HPDE6-E6E7 (cell line): Measurements from ENCODE around the gene OTOP1.
"Not testable (repeated sequence)": the region's sequence is repeated elsewhere in the genome, so short reads cannot be mapped to it uniquely, and the experiment has no call there.

Source experiments
- DNase-seq: peaks from one replicate; pipeline ENCODE4 v3.0.0; 2011; ENCODE audit warnings: missing footprints; ENCODE audit errors: extremely low spot score

OTOP1 gene, protein sequence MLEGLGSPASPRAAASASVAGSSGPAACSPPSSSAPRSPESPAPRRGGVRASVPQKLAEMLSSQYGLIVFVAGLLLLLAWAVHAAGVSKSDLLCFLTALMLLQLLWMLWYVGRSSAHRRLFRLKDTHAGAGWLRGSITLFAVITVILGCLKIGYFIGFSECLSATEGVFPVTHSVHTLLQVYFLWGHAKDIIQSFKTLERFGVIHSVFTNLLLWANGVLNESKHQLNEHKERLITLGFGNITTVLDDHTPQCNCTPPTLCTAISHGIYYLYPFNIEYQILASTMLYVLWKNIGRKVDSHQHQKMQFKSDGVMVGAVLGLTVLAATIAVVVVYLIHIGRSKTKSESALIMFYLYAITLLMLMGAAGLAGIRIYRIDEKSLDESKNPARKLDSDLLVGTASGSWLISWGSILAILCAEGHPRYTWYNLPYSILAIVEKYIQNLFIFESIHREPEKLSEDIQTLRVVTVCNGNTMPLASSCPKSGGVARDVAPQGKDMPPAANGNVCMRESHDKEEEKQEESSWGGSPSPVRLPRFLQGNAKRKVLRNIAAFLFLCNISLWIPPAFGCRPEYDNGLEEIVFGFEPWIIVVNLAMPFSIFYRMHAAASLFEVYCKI

DNA sequence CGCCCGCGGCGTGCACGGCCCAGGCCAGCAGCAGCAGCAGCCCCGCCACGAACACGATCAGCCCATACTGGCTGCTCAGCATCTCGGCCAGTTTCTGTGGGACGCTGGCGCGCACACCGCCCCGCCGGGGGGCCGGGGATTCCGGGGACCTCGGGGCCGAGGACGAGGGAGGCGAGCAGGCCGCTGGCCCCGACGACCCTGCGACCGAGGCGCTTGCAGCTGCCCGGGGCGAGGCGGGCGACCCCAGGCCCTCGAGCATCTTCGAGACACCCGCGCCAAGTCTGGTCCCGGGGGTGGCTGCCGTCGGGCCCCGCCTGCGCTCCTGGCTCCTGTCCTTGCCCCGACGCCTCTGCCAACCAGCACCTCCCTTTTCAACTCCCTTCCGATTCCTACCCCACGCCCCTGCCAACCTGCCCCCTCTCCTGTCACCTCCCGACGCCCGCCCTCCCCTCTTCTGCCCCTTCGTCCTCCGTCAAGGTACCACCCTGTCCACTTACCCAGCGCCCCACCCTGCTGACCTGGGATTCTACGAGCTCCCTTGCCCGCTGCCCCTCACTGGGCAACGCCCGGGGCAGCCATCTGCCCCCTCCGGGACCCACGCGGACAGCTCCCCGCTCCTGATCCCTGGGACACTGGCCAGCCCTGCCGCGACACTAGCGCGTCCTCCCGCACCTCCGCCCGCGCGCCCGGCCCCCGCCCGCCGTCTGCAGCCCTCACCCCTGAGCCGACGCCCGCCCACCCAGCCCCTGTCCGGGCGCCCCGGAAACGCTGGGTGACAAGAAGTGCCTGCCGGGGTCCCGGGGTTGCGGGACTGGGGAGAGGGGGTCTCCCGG, at the start of gene OTOP1:
TSS of gene OTOP1 (minus strand) at position 324 of the 833 bp plus-strand sequence. CDS start at position 259, 65 bp downstream.
- no peak for DNase-seq

DNA sequence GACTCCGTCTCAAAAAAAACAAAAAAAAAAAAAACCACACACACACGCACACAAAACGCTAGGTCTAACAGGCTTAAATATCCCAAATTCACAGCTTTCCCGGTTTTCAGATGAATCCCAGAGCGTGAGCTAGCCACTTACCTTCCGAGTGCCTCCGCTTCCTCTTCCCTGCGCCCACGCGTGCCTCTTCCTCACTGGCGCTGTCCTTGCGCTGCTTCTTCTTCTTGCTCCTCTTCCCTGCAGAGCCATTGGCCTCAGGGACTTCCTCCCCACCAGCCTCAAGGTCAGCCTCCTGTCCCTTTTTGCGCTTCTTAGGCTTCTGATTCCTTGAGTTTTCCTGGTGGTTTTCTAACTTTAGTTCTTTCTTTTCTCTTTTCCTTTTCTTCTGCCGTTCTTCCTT, 47.5 kb upstream of the OTOP1 start:
- DNase-seq: no peak

DNA sequence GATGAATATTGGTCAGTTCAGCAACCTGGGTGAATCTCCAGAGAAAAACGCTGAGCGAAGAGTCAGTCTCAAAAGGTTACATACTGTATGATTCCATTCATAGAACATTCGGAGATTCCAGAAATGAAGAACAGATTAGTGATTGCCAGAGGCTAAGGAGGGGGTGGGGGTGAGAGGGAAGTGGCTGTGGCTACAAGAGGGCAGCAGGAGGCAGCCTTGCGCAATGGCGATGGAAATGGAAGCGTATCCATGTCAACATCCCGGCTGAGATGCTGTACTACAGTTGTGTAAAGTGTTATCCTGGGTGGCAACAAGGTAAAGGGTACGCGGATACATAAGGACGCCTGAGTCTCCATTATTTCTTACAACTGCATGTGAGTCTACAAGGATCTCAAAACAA, 45.2 kb upstream of the OTOP1 start:
- no peak for DNase-seq

DNA sequence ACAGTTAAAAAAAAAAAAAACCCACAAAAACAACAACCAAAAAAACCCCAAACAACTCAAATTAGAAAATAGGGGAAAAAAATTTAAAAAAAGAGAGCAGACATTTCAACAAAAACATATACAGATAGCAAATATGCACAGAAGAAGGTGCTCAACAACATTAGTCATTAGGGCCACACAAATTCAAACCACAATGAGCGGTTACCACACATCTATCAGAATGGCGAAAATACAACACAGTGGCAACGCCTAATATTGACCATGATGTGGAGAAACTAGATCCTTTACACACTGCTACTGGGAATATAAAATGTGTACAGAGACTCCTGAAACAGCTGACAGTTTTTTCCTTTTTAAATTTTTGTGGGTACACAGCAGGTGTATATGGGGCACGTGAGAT, 43.8 kb upstream of the OTOP1 start:
- DNase-seq: no peak

DNA sequence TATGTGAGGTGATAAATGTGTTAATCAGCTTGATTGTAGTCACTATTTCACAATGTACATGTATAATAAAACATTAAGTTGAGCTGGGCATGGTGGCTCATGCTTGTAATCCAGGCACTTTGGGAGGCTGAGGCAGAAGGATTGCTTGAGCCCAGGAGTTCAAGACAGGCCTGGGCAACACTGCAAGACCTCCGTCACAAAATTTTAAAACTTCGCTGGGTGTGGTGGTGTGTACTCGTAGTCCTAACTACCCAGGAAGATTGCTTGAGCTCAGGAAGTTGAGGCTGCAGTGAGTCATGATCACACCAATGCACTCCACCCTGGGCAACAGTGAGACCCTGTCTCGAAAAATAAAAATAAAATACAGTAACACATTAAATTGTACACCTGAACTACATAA, 43.1 kb upstream of the OTOP1 start:
- DNase-seq: no peak

DNA sequence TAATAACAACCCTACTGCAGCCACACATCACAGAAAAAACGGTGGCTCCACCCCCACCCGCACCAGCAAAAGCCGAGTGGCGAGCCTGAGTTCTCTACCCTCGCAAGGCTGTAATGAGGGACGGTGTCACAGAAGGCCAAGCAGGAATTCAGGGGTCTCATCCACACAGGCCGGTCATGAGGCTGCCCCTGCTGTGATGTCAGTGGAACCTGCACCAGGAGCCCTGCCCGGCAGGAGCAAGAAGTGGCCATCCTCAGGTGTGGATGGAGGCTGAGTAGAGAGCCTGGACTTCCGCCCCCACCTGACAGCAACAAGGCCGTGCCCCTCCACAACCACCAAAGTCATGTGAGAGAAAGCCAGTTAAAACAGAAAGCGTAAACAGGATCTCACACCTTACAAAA, 42.6 kb upstream of the OTOP1 start:
- DNase-seq: no peak

DNA sequence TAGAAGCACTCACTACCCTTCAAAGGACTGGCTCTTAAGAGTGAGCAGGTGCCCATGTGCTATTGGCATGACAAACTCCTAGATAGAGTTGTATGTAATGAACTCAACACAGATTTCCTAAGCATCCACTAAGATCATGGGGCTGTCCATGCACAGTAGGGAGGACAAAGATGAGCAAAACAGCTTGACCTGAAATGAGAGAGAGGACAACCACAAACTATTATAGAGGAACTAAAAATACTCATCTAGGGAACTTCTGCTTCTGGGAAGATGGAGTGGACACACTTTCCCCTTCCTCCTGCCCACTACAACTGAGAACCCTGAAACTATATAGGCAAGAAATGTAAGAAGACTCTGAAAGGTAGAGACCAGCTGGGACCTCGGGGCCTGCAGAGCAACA, 42.0 kb upstream of the OTOP1 start:
- no peak for DNase-seq

DNA sequence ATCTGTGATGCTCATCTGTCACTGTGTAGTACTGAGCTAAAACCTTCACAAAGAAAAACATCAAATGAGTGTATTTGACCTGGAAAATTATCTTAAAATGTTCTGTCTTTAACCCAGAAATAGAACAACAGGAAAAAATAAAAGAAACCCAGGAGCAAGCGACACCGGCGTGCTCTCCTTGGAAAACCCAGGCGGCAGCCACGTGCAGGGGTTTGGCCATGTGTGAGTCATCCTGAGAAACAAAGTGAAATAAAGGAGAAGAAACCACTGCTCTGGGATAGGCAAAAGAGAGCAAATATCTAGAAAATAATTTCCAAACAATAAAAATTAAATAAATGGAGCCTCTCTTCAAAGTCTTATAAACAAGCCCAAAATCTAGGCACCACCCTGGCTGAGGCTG, 41.3 kb upstream of the OTOP1 start:
- no peak for DNase-seq

DNA sequence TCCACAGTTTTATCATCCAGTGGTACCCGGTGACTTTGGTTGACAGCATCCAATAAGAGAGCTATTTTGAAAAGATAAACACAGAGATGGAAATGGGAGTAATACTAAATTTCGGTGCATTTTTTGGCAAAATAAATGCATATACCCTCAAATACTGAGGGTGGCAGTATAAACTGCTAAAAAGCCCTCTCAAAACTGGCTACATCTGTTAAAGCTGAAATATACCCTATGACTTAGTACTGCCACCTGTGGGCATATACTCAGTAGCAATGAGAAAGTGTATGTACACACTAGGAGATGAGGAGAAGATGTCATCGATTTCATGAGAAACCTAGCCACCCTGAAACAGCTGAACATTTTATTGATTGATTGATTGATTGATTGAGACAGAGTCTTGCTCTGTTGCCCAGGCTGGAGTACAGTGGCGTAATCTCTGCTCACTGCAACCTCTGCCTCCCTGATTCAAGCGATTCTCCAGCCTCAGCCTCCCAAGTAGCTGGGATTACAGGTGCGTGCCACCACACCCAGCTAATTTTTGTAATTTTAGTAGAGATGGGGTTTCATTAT, 33.5 kb upstream of the OTOP1 start:
- peak; percentile 71 for DNase-seq

DNA sequence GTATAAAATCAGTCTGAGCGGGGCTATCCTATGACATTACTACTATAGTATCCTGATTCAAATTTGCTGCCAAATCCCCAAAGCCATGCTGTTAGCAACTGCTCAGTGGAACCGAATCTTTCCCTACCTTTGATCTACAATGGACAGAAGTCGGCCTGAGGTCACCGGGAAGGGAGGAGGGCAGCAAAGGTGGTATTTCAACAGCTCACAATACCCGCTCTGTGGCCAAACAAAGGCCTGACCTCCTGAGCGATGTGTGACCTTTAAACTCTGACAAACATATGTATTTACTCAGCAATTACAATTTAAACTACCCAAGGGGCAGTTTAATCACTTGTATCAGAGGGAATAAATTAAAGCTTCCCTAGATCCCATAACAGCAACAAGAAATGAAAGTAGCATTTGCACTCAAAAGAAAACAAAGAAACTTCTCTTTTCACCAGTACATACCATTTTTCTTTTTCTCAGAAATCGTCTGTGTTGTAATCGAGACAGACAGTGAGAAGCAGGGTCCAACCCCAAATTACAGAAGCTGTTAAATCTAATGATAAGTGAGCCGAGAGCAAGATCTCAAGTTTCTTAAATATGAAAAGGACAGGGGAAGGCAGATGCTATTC, 32.9 kb upstream of the OTOP1 start:
- DNase-seq: no peak

DNA sequence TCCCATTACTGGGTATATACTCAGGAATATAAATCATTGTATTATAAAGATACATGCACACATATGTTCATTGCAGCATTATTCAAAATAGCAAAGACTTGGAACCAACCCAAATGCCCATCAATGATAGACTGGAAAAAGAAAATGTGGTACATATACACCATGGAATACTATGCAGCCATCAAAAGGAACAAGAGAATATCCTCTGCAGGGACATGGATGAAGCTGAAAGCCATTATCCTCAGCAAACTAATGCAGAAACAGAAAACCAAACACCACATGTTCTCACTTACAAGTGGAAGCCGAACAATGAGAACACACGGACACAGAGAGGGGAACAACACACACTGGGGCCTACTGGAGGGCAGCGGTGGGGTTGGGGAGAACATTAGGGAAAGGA, 31.0 kb upstream of the OTOP1 start:
- DNase-seq: not testable (repeated sequence)

DNA sequence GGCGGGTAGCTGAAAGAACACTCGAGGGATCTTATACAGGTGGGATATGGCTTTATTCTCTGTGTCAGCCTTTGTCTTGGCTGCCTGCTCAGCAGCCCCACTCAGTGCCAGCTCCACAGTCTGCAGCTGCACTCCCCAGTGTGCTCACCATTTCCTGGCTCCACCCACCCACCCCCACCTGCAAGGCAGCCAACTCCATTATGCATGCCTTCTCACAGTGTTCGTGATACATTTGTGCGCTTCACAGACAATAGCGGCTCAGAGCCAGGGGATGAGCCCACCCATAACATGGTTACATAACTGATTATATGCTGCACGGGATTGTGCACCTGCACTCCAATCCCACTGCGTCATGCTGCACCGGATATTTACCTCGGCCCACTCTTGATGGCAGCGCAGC, 30.1 kb upstream of the OTOP1 start:
- no peak for DNase-seq

DNA sequence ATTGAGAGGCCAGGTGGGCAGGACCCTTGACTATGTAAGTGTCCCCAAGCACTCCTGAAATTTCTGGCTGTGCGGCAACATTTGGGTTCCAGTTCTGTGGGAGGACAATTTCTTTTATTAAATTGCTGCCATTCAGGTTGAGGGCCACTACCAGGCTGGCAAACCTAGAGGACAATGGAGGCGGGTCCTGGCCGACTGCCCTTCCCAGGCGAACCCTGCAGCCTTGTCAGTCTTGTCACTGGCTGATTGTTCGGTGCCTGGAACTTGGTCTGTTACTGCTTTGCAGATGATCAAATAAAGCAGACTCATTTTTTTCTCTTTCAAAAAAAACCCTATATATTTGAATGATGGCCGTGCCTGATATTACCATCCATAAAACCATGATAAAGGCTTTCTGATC, 27.9 kb upstream of the OTOP1 start:
- DNase-seq: no peak

DNA sequence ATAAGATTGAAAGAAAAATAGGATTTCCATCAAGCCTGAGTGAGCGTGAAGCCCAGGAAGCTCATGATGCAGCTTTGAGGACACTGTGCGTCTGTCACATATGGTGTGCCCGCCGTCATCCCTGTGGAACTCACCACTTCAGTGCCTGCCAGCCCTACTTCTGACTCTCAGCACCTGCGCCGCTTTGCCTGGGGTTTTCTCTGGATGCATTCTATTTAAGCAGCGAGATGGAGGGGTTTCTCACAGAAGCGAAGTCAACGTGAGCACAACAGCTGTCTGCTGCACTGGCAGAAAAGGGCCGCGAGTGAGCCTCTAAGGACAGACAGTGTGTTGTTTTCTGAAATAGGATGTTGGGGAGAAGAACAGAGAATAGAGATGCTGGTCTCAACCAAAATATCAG, 27.5 kb upstream of the OTOP1 start:
- DNase-seq: no peak

DNA sequence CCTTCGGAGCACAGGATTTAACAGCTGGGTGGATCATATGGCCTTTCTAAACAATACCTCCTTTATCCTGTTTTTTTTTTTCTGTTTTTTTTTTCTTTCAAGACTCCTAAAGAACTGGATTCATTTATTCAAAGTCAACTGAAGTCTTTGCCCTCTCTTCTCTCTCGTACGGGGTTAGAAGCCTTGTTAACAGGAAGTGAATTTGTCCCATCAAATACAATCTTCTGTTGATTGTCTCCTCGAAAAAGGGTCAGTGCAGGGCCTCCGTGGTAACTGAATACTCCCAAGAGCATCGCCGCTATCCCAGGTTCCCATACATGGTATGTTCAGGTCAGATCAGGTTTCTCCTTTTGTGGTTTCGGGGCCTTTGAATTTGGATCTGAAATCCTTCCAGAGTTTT, 23.1 kb upstream of the OTOP1 start:
- DNase-seq: no peak

DNA sequence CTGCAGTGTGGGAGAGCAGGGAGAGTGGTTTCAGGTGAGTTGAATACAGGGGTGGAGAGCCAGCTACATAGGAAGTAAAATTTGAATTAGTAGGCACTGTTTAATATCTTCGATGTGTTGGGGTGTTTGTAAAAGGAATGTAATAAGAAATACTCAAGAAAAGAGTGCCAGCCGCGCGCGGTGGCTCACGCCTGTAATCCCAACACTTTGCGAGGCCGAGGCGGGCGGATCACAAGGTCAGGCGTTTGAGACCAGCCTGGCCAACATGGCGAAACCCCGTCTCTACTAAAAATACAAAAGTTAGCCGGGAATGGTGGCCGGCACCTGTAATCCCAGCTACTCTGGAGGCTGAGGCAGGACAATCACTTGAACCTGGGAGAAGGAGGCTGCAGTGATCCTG, 22.6 kb upstream of the OTOP1 start:
- not testable (repeated sequence) for DNase-seq

DNA sequence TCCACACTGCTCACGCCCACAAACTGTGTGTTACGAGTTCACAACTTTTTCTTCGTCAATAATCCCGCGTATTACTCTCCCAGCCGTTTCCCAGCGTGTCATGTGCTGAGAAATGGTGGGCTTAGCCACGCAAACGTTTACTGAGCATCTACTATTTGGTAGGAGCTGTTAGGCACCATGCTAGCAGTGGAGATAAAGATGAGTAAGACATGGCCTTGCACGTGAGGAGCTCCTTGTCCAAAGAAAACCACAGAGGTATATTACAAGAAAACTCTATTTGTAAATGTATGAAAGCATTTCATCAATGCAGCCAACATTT, 22.1 kb upstream of the OTOP1 start:
- DNase-seq: no peak

DNA sequence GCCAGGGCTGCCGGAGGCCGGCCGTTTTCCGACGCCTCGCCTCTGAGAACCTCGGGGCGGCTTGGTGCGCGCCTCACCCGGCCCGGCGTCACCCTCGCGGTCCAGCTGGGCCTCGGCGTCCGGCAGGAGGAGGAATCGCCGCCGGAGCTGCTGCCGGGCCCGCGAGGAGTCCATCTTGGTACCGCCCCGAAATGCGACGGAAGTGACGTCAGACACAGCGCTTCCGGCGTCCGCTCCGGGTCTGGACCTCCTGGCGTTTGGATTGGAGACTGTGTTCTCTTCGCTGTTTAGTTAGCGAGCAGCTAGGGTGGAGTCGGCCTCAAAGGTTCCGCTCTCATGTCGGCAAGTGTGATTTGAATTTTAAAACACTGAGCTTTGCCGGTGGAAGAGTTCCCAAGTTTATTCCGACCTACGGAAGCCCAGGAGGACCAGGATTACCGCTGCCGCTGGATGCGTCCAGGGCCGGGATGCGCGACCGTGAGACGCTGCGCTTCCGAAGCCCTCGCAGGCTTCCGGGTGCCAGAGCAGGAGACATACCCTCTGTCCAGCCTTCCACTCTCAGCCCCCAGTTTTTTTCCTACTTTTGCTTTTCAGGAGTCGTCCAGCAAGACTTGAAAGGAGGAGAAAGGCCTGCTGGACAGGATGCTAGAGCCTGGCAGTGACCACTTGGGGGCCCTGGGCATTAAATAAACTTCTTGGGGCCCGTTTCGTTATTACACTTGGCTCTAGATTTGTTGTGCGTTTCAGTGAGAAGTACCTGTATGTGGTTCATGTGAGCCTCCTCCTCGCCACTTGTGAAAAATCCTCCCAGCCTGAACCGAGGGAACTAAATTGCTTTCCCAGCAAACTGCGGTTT, 21.5 kb upstream of the OTOP1 start, which contains the start of gene TMEM128:
TSS of gene TMEM128 (minus strand) at position 195 of the 856 bp plus-strand sequence. CDS start at position 174, 21 bp downstream.
- peak; percentile 87 for DNase-seq

DNA sequence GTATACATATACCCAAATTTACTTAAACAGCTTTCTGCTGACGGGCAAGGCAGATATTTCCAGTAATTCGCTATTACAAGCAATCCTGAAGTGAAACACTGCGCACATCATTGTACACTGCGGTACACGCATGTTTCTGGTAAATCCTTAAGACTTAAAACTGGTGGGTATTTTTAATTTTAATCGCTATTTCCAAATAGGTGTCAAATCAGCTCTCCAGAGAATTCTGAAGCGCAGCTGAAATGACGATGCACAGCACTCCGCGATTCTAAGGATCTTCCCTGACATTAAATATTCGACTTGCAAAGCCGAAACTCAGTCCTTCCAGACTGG, 20.9 kb upstream of the OTOP1 start:
- no peak for DNase-seq

DNA sequence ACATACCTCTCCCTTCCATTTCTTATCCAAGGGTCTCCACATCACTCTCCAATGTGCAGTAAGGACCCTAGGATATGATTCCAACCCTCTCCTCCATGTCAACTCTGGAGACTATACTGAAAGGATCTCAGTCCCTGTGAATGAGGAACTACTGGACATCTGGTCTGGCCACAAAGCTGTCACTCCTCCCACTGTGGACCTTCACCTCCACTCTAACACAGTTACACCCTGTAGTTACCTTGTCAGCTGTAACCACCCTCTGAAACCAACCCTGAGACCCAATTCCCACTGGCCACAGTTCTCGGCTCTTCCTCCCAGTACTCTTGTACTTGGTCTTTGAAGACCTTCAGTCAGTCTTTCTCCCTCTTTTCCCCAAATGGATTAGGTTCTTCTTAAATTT, 18.4 kb upstream of the OTOP1 start:
- no peak for DNase-seq

DNA sequence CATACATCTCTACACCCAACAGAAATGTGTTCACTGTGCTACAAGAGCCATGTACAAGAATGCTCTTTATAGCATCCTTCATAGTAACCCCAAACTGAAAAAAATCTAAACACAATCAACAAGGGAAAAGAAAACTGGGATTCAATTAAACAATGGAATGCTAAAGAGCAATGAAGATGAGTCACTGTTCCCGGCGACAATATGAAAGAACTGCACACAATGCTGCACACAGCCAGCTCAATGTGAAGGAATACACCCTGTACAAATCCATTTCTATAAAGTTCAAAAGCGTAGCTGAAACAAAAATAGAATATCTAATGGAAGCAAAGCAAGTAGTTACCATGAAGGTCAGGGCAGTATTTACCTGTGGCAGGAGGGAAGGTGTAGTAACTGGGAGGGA, 12.8 kb upstream of the OTOP1 start:
- not testable (repeated sequence) for DNase-seq
